Ovary (tissue), 3 donors: ENCODE measurements around the gene INTS6.

Experiments
- POLR2A ChIP-seq: fragments of 450-650 bp; IDR thresholded peaks from one replicate; pipeline ENCODE4 v1.6.1; 2017; ENCODE audit warnings: antibody characterized with exemption, mild to moderate bottlenecking, moderate library complexity
- TF ChIP-seq, protein P1 (sequence below), 3 donors: fragments of 450-650 bp in 2 of 3; fragments of 200-600 bp in 1 of 3; IDR thresholded peaks; one replicate each; pipeline versions ENCODE4 v1.5.1 to v1.8.0; 2016 to 2022; ENCODE audit warnings: antibody characterized with exemption in 3 of 3, mild to moderate bottlenecking in 1 of 3
- donor health status: DM: no; HTN: no; CAD: no.

DNA sequence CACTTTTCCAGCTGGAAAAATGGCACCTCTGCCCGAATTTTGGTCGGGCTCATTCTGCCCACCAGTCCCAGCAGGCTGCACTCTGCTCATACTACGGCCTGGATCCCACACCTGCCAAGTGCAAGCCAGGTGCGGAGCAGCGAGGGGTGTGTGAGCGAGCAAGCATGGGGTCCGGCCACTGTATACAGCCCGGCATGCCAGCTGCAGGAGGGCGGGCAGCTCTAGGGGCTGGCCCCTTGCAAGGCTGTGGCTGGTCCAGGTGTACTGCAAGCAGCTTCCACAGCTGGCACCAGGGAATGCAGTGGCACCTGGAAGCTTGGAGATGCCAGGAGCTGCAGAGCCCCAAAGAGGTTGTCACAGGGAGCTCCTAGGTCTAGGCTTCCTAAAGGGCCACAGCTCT is 2.7 kb upstream of the INTS6 start:
- TF ChIP-seq, protein P1, sequence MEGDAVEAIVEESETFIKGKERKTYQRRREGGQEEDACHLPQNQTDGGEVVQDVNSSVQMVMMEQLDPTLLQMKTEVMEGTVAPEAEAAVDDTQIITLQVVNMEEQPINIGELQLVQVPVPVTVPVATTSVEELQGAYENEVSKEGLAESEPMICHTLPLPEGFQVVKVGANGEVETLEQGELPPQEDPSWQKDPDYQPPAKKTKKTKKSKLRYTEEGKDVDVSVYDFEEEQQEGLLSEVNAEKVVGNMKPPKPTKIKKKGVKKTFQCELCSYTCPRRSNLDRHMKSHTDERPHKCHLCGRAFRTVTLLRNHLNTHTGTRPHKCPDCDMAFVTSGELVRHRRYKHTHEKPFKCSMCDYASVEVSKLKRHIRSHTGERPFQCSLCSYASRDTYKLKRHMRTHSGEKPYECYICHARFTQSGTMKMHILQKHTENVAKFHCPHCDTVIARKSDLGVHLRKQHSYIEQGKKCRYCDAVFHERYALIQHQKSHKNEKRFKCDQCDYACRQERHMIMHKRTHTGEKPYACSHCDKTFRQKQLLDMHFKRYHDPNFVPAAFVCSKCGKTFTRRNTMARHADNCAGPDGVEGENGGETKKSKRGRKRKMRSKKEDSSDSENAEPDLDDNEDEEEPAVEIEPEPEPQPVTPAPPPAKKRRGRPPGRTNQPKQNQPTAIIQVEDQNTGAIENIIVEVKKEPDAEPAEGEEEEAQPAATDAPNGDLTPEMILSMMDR (IDR thresholded peaks at IDR 0.05), result no peak
- no peak for TF ChIP-seq POLR2A
